Right kidney (tissue), 1 donor: ENCODE data around the gene ARHGEF28.

Experiments used
- DNase-seq: peaks from one replicate; pipeline ENCODE4 v3.0.0-alpha.2; 2016

ARHGEF28 gene

GRCh38 chr5:73783828-73784227 is 157.8 kb downstream of the ARHGEF28 start:
- no peak for DNase-seq

- DNase-seq, result no peak
Observed at GRCh38 chr5:73786043-73786831, 160.2 kb downstream of the ARHGEF28 start.

GRCh38 chr5:73789851-73790281 is 163.9 kb downstream of the ARHGEF28 start:
- DNase-seq, result no peak

GRCh38 chr5:73791389-73791788 is 165.4 kb downstream of the ARHGEF28 start:
- no peak for DNase-seq

GRCh38 chr5:73792687-73793320 is 166.8 kb downstream of the ARHGEF28 start:
- peak; percentile 37 for DNase-seq

GRCh38 chr5:73793911-73794310 is 167.9 kb downstream of the ARHGEF28 start:
- no peak for DNase-seq

- peak; percentile 21 for DNase-seq
Observed at GRCh38 chr5:73796164-73797131, 170.5 kb downstream of the ARHGEF28 start.

GRCh38 chr5:73797132-73797510 is 171.1 kb downstream of the ARHGEF28 start:
- DNase-seq, result no peak

GRCh38 chr5:73799401-73799972 is 173.5 kb downstream of the ARHGEF28 start:
- DNase-seq, result no peak

- DNase-seq, result no peak
Observed at GRCh38 chr5:73801686-73802085, 175.7 kb downstream of the ARHGEF28 start.

- no peak for DNase-seq
Observed at GRCh38 chr5:73805449-73805848, 179.5 kb downstream of the ARHGEF28 start.

- no peak for DNase-seq
Observed at GRCh38 chr5:73808911-73809310, 182.9 kb downstream of the ARHGEF28 start.

GRCh38 chr5:73810429-73810828 is 184.4 kb downstream of the ARHGEF28 start:
- DNase-seq, result no peak

GRCh38 chr5:73812457-73812856 is 186.5 kb downstream of the ARHGEF28 start:
- DNase-seq, result no peak

- DNase-seq, result peak; percentile 76
Observed at GRCh38 chr5:73812962-73813588, 187.1 kb downstream of the ARHGEF28 start.

GRCh38 chr5:73814233-73814846 is 188.3 kb downstream of the ARHGEF28 start:
- DNase-seq, result peak; percentile 54

GRCh38 chr5:73815631-73816030 is 189.6 kb downstream of the ARHGEF28 start:
- no peak for DNase-seq

GRCh38 chr5:73816656-73817420 is 190.8 kb downstream of the ARHGEF28 start:
- DNase-seq, result no peak

GRCh38 chr5:73818357-73818756 is 192.4 kb downstream of the ARHGEF28 start:
- DNase-seq, result no peak

- no peak for DNase-seq
Observed at GRCh38 chr5:73820326-73820725, 194.3 kb downstream of the ARHGEF28 start.

- no peak for DNase-seq
Observed at GRCh38 chr5:73821003-73821402, 195.0 kb downstream of the ARHGEF28 start.
